ENCODE measurements around the gene NTM. TPM values are rescaled to one million over a fixed set of nuclear protein-coding genes. Genes with fewer than 3 reads are reported as not detected.

NTM gene
- total RNA-seq, 2 donors from 2014 or later = not detected

- no peaks in the 10 kb centered on the region for H3K36me3 Mint-ChIP-seq (ENCODE audit: low read depth)
- H3K27me3 Mint-ChIP-seq = peaks cover 16% of the 10 kb centered on the region
- ATAC-seq (no peak), DNase-seq (no peak)
- no peak overlapping the region for H3K4me3 Mint-ChIP-seq
- no peak overlapping the region for H3K27ac Mint-ChIP-seq
- H3K9me3 ChIP-seq (ENCODE audit: control insufficient read depth, low read length, poor library complexity, severe bottlenecking) = no peaks in the 10 kb centered on the region
- H3K4me1 Mint-ChIP-seq = no peaks in the 10 kb centered on the region
These were observed 262.6 kb downstream of the NTM start for GRCh38 chr11:131632971-131633370.

- H3K27me3 Mint-ChIP-seq = peaks cover 16% of the 10 kb centered on the region
- ATAC-seq = no peak
- no peaks in the 10 kb centered on the region for H3K36me3 Mint-ChIP-seq (ENCODE audit: low read depth)
- no peak overlapping the region for H3K4me3 Mint-ChIP-seq
- no peak overlapping the region for H3K27ac Mint-ChIP-seq
- H3K9me3 ChIP-seq (ENCODE audit: control insufficient read depth, low read length, poor library complexity, severe bottlenecking) = no peaks in the 10 kb centered on the region
- no peaks in the 10 kb centered on the region for H3K4me1 Mint-ChIP-seq
- no peak for DNase-seq
These were observed 263.7 kb downstream of the NTM start for GRCh38 chr11:131633921-131634715.

- no peak for DNase-seq
- no peaks in the 10 kb centered on the region for H3K36me3 Mint-ChIP-seq (ENCODE audit: low read depth)
These were observed 267.2 kb downstream of the NTM start for GRCh38 chr11:131637469-131638175.

GRCh38 chr11:131638889-131639288 lies 268.5 kb downstream of the NTM start:
- Mint-ChIP-seq H3K27ac (no peak overlapping the region), H3K4me1 (no peaks in the 10 kb centered on the region), H3K4me3 (no peak overlapping the region), H3K36me3 (ENCODE audit: low read depth) (no peaks in the 10 kb centered on the region), H3K27me3 (peaks cover 19% of the 10 kb centered on the region)
- no peak for DNase-seq
- H3K9me3 ChIP-seq (ENCODE audit: control insufficient read depth, low read length, poor library complexity, severe bottlenecking) = no peaks in the 10 kb centered on the region
- ATAC-seq = no peak

More at GRCh38 chr11:131637469-131638175, 267.2 kb downstream of the NTM start:
- H3K9me3 ChIP-seq (ENCODE audit: control insufficient read depth, low read length, poor library complexity, severe bottlenecking) = no peaks in the 10 kb centered on the region
- H3K27me3 Mint-ChIP-seq = peaks cover 16% of the 10 kb centered on the region
- no peak overlapping the region for H3K27ac Mint-ChIP-seq
- no peak overlapping the region for H3K4me3 Mint-ChIP-seq
- H3K4me1 Mint-ChIP-seq = no peaks in the 10 kb centered on the region
- no peak for ATAC-seq

- H3K36me3 Mint-ChIP-seq (ENCODE audit: low read depth) = no peaks in the 10 kb centered on the region
These were observed 269.9 kb downstream of the NTM start for GRCh38 chr11:131640320-131640719.

GRCh38 chr11:131642756-131643531 lies 272.5 kb downstream of the NTM start:
- ATAC-seq (no peak), DNase-seq (no peak)
- H3K27ac Mint-ChIP-seq = no peak overlapping the region
- no peaks in the 10 kb centered on the region for H3K9me3 ChIP-seq (ENCODE audit: control insufficient read depth, low read length, poor library complexity, severe bottlenecking)
- H3K4me1 Mint-ChIP-seq = no peaks in the 10 kb centered on the region
- no peak overlapping the region for H3K4me3 Mint-ChIP-seq
- H3K36me3 Mint-ChIP-seq (ENCODE audit: low read depth) = no peaks in the 10 kb centered on the region
- H3K27me3 Mint-ChIP-seq = peaks cover 5% of the 10 kb centered on the region

More at GRCh38 chr11:131640320-131640719, 269.9 kb downstream of the NTM start:
- DNase-seq (no peak), ATAC-seq (no peak)
- Mint-ChIP-seq H3K4me3 (no peak overlapping the region), H3K27me3 (peaks cover 20% of the 10 kb centered on the region), H3K4me1 (no peaks in the 10 kb centered on the region), H3K27ac (no peak overlapping the region)
- no peaks in the 10 kb centered on the region for H3K9me3 ChIP-seq (ENCODE audit: control insufficient read depth, low read length, poor library complexity, severe bottlenecking)

- Mint-ChIP-seq H3K4me3 (no peak overlapping the region), H3K36me3 (ENCODE audit: low read depth) (no peaks in the 10 kb centered on the region), H3K4me1 (no peaks in the 10 kb centered on the region), H3K27me3 (peaks cover 5% of the 10 kb centered on the region), H3K27ac (no peak overlapping the region)
- H3K9me3 ChIP-seq (ENCODE audit: control insufficient read depth, low read length, poor library complexity, severe bottlenecking) = no peaks in the 10 kb centered on the region
- DNase-seq (no peak), ATAC-seq (no peak)
These were observed 273.9 kb downstream of the NTM start for GRCh38 chr11:131644204-131644795.

- Mint-ChIP-seq H3K4me3 (no peak overlapping the region), H3K4me1 (no peaks in the 10 kb centered on the region), H3K36me3 (ENCODE audit: low read depth) (no peaks in the 10 kb centered on the region), H3K27me3 (peaks cover 5% of the 10 kb centered on the region), H3K27ac (no peak overlapping the region)
- H3K9me3 ChIP-seq (ENCODE audit: control insufficient read depth, low read length, poor library complexity, severe bottlenecking) = no peaks in the 10 kb centered on the region
- no peak for DNase-seq
- ATAC-seq = no peak
These were observed 274.8 kb downstream of the NTM start for GRCh38 chr11:131645237-131645636.

- ATAC-seq = no peak
- H3K9me3 ChIP-seq (ENCODE audit: control insufficient read depth, low read length, poor library complexity, severe bottlenecking) = no peaks in the 10 kb centered on the region
- Mint-ChIP-seq H3K36me3 (ENCODE audit: low read depth) (no peaks in the 10 kb centered on the region), H3K4me3 (no peak overlapping the region), H3K27me3 (peaks cover 12% of the 10 kb centered on the region), H3K4me1 (no peaks in the 10 kb centered on the region), H3K27ac (no peak overlapping the region)
- DNase-seq = no peak
These were observed 279.4 kb downstream of the NTM start for GRCh38 chr11:131649856-131650255.

GRCh38 chr11:131652231-131652630 lies 281.8 kb downstream of the NTM start:
- H3K27me3 Mint-ChIP-seq = peaks cover 12% of the 10 kb centered on the region
- H3K27ac Mint-ChIP-seq = no peak overlapping the region
- ATAC-seq = no peak
- no peaks in the 10 kb centered on the region for H3K9me3 ChIP-seq (ENCODE audit: control insufficient read depth, low read length, poor library complexity, severe bottlenecking)
- no peaks in the 10 kb centered on the region for H3K36me3 Mint-ChIP-seq (ENCODE audit: low read depth)
- no peak for DNase-seq
- no peak overlapping the region for H3K4me3 Mint-ChIP-seq
- no peaks in the 10 kb centered on the region for H3K4me1 Mint-ChIP-seq

GRCh38 chr11:131653260-131653659 lies 282.8 kb downstream of the NTM start:
- ATAC-seq (no peak), DNase-seq (no peak)
- no peaks in the 10 kb centered on the region for H3K9me3 ChIP-seq (ENCODE audit: control insufficient read depth, low read length, poor library complexity, severe bottlenecking)
- H3K27me3 Mint-ChIP-seq = peaks cover 19% of the 10 kb centered on the region
- no peak overlapping the region for H3K27ac Mint-ChIP-seq
- no peaks in the 10 kb centered on the region for H3K4me1 Mint-ChIP-seq
- no peaks in the 10 kb centered on the region for H3K36me3 Mint-ChIP-seq (ENCODE audit: low read depth)
- H3K4me3 Mint-ChIP-seq = no peak overlapping the region

- peaks cover 33% of the 10 kb centered on the region for H3K27me3 Mint-ChIP-seq
- ATAC-seq (no peak), DNase-seq (no peak)
- H3K27ac Mint-ChIP-seq = no peak overlapping the region
- H3K9me3 ChIP-seq (ENCODE audit: control insufficient read depth, low read length, poor library complexity, severe bottlenecking) = no peaks in the 10 kb centered on the region
- no peaks in the 10 kb centered on the region for H3K36me3 Mint-ChIP-seq (ENCODE audit: low read depth)
- H3K4me1 Mint-ChIP-seq = no peaks in the 10 kb centered on the region
- H3K4me3 Mint-ChIP-seq = no peak overlapping the region
These were observed 284.4 kb downstream of the NTM start for GRCh38 chr11:131654849-131655248.

Data from T-helper 17 cell (primary cell).